Right atrium auricular region (tissue), 2 donors: ENCODE measurements around the gene TUBD1. TPM values are rescaled to one million over a fixed set of nuclear protein-coding genes. Genes with fewer than 3 reads are reported as not detected.

Experiments
- DNase-seq: peaks from one replicate; pipeline ENCODE4 v3.0.0-alpha.2; 2019; ENCODE audit warnings: low spot score
- H3K27ac ChIP-seq, 2 donors: fragments of 200-600 bp; sonication (generic); 1 replicate in 1 of 2; 2 replicates in 1 of 2; pipeline ENCODE4 v1.5.1; 2016 to 2019
- H3K27me3 ChIP-seq, 2 donors: fragments of 200-600 bp; sonication (generic); one replicate each; pipeline versions ENCODE4 v1.5.1 to v1.6.0; 2017 to 2019
- H3K36me3 ChIP-seq: fragments of 200-600 bp; sonication (generic); one replicate; pipeline ENCODE4 v1.5.1; 2016
- H3K4me1 ChIP-seq, 2 donors: fragments of 200-600 bp; sonication (generic); one replicate each; pipeline versions ENCODE4 v1.5.1 to v1.6.0; 2017 to 2019
- H3K4me3 ChIP-seq, 2 donors: fragments of 200-600 bp; sonication (generic); 1 replicate in 1 of 2; 2 replicates in 1 of 2; pipeline ENCODE4 v1.5.1; 2017 to 2019; ENCODE audit warnings: mild to moderate bottlenecking in 1 of 2, moderate library complexity in 1 of 2
- H3K9me3 ChIP-seq, 2 donors: fragments of 200-600 bp; sonication (generic); one replicate each; pipeline ENCODE4 v1.5.1; 2019
- total RNA-seq, 2 donors: library from RNA; depleted of rRNA; stranded (reverse); fragments of >200 nt; gene quantifications; one replicate each; pipeline ENCODE4 v1.1.0, GENCODE V29; 2016
- TF ChIP-seq, protein P1 (sequence below), 2 donors: fragments of 200-600 bp; sonication (generic); IDR thresholded peaks; one replicate each; pipeline ENCODE4 v1.5.1; 2019; ENCODE audit warnings: antibody characterized with exemption in 2 of 2

Gene TUBD1
- total RNA-seq, 2 donors from 2014 or later, result 6.1 to 8.0 TPM

DNA sequence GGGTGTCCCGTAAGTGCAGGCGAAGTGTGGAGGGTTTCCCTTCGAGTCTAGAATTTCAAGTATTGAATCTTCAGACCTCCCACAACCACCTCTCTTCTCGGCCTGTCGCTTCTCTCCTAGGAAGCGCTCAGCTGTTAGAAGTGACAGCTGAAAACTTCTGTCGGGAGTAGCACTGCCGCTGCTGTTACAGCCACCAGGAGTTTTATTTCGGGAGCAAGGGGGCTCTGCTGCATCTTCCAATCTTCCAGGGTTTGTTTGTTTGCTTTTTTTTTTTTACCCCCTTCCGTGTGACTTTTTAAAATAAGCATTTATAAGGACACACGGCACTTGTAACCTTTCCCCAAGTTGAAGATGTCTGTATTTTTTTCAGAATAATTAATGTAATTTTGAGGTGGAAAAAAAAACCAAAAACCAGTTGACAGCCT, 945 bp upstream of the TUBD1 start:
- H3K36me3 ChIP-seq, result peaks cover 4% of the 10 kb centered on the region
- H3K4me3 ChIP-seq, result peak overlapping the region; percentile 87 to 100
- peaks cover 0 to 24% of the 10 kb centered on the region in 2 donors for H3K4me1 ChIP-seq
- TF ChIP-seq, protein P1, sequence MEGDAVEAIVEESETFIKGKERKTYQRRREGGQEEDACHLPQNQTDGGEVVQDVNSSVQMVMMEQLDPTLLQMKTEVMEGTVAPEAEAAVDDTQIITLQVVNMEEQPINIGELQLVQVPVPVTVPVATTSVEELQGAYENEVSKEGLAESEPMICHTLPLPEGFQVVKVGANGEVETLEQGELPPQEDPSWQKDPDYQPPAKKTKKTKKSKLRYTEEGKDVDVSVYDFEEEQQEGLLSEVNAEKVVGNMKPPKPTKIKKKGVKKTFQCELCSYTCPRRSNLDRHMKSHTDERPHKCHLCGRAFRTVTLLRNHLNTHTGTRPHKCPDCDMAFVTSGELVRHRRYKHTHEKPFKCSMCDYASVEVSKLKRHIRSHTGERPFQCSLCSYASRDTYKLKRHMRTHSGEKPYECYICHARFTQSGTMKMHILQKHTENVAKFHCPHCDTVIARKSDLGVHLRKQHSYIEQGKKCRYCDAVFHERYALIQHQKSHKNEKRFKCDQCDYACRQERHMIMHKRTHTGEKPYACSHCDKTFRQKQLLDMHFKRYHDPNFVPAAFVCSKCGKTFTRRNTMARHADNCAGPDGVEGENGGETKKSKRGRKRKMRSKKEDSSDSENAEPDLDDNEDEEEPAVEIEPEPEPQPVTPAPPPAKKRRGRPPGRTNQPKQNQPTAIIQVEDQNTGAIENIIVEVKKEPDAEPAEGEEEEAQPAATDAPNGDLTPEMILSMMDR (IDR thresholded peaks at IDR 0.05), result no peak
- H3K27ac ChIP-seq, result peak overlapping the region; percentile 87 to 96
- no peak for DNase-seq
- H3K9me3 ChIP-seq, result no peaks in the 10 kb centered on the region
- H3K27me3 ChIP-seq, result no peaks in the 10 kb centered on the region

DNA sequence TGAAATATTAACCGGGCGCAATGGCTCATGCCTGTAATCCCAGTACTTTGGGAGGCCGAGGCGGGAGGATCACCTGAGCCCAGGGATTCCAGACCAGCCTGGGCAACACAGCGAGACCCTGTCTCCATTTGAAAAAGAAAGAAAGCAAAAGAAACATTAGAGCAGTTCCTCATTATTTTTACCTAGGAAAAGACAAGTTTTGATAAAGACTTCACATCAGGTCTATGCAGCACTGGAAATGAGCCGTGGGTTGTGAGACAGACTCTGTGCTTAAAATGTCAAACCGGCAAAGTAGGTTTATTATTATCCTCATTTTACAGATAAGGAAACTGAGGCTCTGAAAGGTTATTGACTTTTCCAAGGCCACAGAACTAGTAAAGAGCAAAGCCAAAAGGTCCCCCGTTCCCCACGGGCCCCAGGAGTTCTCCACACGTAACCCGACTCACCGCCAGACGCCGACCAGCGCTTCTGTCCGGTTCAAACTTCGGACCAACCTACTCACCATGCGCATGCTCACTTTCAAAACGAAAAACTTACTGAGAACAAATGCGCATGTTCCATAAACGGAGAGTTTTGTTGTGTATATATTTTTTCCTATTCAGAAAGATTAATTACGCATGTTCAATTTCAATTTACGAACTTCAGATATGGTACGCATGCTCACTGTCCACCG, 356 bp downstream of the TUBD1 start:
- Histone ChIP-seq H3K36me3 (peaks cover 10% of the 10 kb centered on the region), H3K4me3 (peak overlapping the region; percentile 87 to 100), H3K9me3 (no peaks in the 10 kb centered on the region), H3K27me3 (no peaks in the 10 kb centered on the region), H3K4me1 (peaks cover 0 to 20% of the 10 kb centered on the region in 2 donors), H3K27ac (peak overlapping the region; percentile 87 to 96)
- TF ChIP-seq, protein P1 (IDR thresholded peaks at IDR 0.05), result no peak
- DNase-seq, result no peak

DNA sequence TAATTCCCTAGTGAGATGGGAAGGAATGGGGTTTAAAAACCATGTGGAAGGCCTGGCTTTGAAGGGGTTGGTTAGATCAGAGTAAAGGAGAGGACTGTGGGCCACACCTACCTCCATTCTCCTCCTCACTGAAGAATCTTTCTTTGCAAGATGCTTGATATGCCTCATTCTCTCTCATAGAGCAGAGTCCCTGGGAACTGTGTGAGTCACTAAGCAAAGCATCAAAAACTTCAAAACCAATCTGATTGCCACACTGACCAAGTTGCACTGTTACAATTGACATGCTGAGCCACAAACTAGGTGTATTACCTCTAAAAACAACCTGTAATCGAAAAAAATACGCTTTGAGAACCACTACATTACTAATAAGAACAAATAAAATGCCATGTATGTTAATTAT, 2.0 kb downstream of the TUBD1 start:
- no peak for DNase-seq
- Histone ChIP-seq H3K27ac (no peak overlapping the region), H3K4me3 (no peak overlapping the region), H3K4me1 (peaks cover 0 to 20% of the 10 kb centered on the region in 2 donors), H3K9me3 (no peaks in the 10 kb centered on the region), H3K36me3 (peaks cover 16% of the 10 kb centered on the region), H3K27me3 (no peaks in the 10 kb centered on the region)
- TF ChIP-seq, protein P1 (IDR thresholded peaks at IDR 0.05), result no peak

DNA sequence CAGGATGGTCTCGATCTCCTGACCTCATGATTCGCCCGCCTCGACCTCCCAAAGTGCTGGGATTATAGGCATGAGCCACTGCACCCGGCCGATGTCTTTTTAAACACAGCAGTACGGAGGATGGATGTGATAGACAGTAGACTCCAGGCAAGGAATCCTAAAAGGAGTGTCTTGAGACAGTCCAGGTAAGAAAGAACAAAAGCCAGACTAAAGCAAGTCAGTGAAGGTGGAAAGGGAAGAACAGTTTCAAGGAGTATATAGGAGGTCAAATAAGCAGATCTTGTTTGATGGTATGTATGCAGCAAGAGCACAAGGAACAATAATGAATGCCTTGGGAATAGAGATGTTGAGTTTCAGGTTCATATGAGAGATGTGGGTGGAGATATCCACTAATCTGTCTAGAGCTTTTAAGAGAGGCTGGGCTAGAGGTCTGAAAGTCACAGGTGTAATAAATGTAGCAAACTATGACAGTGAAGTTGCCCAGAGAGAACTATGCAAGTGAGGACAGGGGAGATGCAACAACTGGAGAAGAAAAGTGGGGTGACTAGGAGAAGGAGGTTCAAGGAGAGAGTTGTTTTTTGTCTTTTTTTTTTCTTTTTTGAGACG, 4.5 kb downstream of the TUBD1 start:
- no peak overlapping the region for H3K4me3 ChIP-seq
- H3K27ac ChIP-seq, result no peak overlapping the region
- TF ChIP-seq, protein P1 (IDR thresholded peaks at IDR 0.05), result no peak
- peaks cover 0 to 9% of the 10 kb centered on the region in 2 donors for H3K4me1 ChIP-seq
- peaks cover 40% of the 10 kb centered on the region for H3K36me3 ChIP-seq
- no peaks in the 10 kb centered on the region for H3K27me3 ChIP-seq
- DNase-seq, result no peak
- no peaks in the 10 kb centered on the region for H3K9me3 ChIP-seq

DNA sequence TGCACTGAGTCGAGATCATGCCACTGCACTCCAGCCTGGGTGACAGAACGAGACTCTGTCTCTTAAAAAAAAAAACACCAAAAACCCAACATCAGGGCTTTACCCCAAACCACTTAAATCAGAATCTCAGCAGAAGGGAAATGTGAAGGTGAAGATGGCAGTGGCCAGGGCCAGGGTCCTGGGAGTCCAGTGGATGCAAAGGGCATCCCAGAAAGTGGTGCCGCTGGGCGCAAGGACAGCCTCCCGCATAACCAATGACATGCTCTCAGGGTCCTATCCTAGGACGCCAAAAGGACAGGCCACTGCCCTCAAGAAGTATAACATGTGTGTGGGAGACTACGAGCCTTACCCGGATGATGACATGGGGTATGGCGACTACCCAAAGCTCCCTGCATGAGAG, 7.9 kb downstream of the TUBD1 start:
- H3K36me3 ChIP-seq, result peaks cover 65% of the 10 kb centered on the region
- H3K4me1 ChIP-seq, result no peaks in the 10 kb centered on the region
- H3K27ac ChIP-seq, result no peak overlapping the region
- no peak for DNase-seq
- TF ChIP-seq, protein P1 (IDR thresholded peaks at IDR 0.05), result no peak
- H3K27me3 ChIP-seq, result no peaks in the 10 kb centered on the region
- H3K9me3 ChIP-seq, result no peaks in the 10 kb centered on the region
- H3K4me3 ChIP-seq, result no peak overlapping the region
